Uterus (tissue), 2 donors: ENCODE results near the gene CSGALNACT2.

Source experiments
- CTCF ChIP-seq, 4 experiments: fragments of 200-600 bp in 2 of 4; fragments of 450-650 bp in 2 of 4; sonication (generic) in 2 of 4; IDR thresholded peaks; one replicate each; pipeline ENCODE4 v1.5.1; 2016 to 2019; ENCODE audit warnings: antibody characterized with exemption in 4 of 4, mild to moderate bottlenecking in 2 of 4, moderate library complexity in 1 of 4
- POLR2A ChIP-seq, 2 donors: fragments of 450-650 bp; IDR thresholded peaks; one replicate each; pipeline ENCODE4 v1.6.1; 2016; ENCODE audit warnings: antibody characterized with exemption in 2 of 2, mild to moderate bottlenecking in 1 of 2, moderate library complexity in 1 of 2

GRCh38 chr10:43202657-43203447 is 64.6 kb downstream of the CSGALNACT2 start:
- no peak for TF ChIP-seq CTCF (IDR thresholded peaks at IDR 0.05)
- no peak for TF ChIP-seq POLR2A (IDR thresholded peaks at IDR 0.05)
